ENCODE results near the gene CORO6.
A peak's percentile ranks its signal among the peaks of the same experiment; 100 is the strongest.

DNA sequence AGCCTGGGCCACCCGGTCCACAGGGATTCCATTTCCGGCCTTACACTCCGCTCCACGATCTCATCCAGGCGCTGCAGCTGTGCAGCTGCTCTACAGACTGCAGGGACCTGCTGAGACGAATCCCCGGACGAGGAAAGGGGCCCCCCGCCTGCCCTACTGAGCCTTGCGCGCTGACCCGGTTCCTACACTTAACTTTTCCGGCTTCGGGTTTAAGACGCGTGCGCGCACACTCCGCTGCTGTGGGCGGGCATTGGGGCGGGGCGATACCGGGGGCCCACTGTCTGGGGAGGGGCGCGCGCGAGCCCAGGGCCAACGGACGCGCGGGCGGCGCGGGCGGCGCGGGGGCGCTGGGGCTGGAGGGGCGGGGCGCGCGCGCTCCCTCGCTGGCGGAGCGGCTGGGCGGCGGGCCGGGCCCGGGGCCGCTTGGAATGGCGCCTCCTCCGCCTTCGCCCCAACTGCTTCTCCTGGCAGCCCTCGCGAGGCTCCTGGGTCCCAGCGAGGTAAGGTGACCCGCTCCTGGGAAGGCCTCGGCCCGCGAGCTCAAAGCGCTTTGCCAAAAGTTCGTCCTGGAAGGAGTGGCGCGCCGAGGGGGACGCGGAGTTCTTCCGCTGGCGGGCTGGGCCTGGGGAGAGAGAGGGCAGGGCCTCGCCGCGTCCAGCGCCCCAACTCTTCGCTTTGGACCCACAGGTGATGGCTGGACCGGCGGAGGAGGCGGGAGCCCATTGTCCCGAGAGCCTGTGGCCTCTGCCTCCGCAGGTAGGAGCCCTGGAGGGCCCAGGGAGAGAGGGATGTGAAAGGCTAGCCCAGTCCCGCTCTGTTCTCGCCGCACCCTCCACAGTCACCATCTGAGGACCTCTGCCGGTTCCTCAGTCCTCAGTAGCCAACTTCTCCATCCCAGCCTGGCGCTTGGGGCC, 54.1 kb downstream of the CORO6 start, which contains the start of gene TP53I13:
- no peak for TF ChIP-seq CTCF (IDR thresholded peaks at IDR 0.05)
- peak in 1 of 2 donors; percentile 86 for TF ChIP-seq POLR2A (IDR thresholded peaks at IDR 0.05)
